ENCODE measurements around the gene TMEM163. TPM values are rescaled to one million over a fixed set of nuclear protein-coding genes. Genes with fewer than 3 reads are reported as not detected.

Gene TMEM163
- total and polyA plus RNA-seq, 2 experiments from 2014 or later, result 1.1 TPM

GRCh38 chr2:134599236-134599635, 119.6 kb downstream of the TMEM163 start:
- no peaks in the 10 kb centered on the region for H3K79me2 ChIP-seq
- H3K4me2 ChIP-seq, result no peak overlapping the region
- H3K27me3 ChIP-seq, result no peaks in the 10 kb centered on the region
- H3K9me3 ChIP-seq (ENCODE audit: low read depth), result no peaks in the 10 kb centered on the region
- H4K20me1 ChIP-seq (ENCODE audit: insufficient read depth, poor library complexity, severe bottlenecking), result no peaks in the 10 kb centered on the region
- no peaks in the 10 kb centered on the region for H3K36me3 ChIP-seq (replicated peaks; ENCODE audit: insufficient read depth, low read depth)
- no peak overlapping the region for H2AFZ ChIP-seq
- no peak for DNase-seq (ENCODE audit: low spot score)
- H3K4me3 ChIP-seq, result no peak overlapping the region
- no peak for TF ChIP-seq CTCF (IDR thresholded peaks at IDR 0.05; ENCODE audit: poor library complexity)
- H3K9me2 ChIP-seq (replicated peaks; ENCODE audit: insufficient read depth), result no peaks in the 10 kb centered on the region
- WGBS (ENCODE audit: low lambda C conversion rate, missing lambda C conversion rate), result 89% methylated on average over 3 of the region's 3 CpGs
- no peak overlapping the region for H3K27ac ChIP-seq
- no peaks in the 10 kb centered on the region for H3K4me1 ChIP-seq (ENCODE audit: insufficient read depth)

GRCh38 chr2:134594399-134594798, 124.4 kb downstream of the TMEM163 start:
- H3K27me3 ChIP-seq, result no peaks in the 10 kb centered on the region
- no peak for TF ChIP-seq EZH2phosphoT487 (IDR thresholded peaks at IDR 0.05; ENCODE audit: low read depth, severe bottlenecking, unreplicated experiment)
- no peak for TF ChIP-seq CTCF (IDR thresholded peaks at IDR 0.05; ENCODE audit: poor library complexity)
- TF ChIP-seq EZH2 (IDR thresholded peaks at IDR 0.05; ENCODE audit: borderline replicate concordance), result no peak
- no peak for DNase-seq (ENCODE audit: low spot score)
- H3K9me3 ChIP-seq (ENCODE audit: low read depth), result no peaks in the 10 kb centered on the region
- no peak overlapping the region for H2AFZ ChIP-seq
- H3K4me2 ChIP-seq, result no peak overlapping the region
- H3K36me3 ChIP-seq (replicated peaks; ENCODE audit: insufficient read depth, low read depth), result no peaks in the 10 kb centered on the region
- WGBS (ENCODE audit: low lambda C conversion rate, missing lambda C conversion rate), result 86% methylated on average over 6 of the region's 6 CpGs
- H3K4me1 ChIP-seq (ENCODE audit: insufficient read depth), result no peaks in the 10 kb centered on the region
- H3K4me3 ChIP-seq, result no peak overlapping the region
- H3K79me2 ChIP-seq, result no peaks in the 10 kb centered on the region
- no peaks in the 10 kb centered on the region for H4K20me1 ChIP-seq (ENCODE audit: insufficient read depth, poor library complexity, severe bottlenecking)
- no peaks in the 10 kb centered on the region for H3K9me2 ChIP-seq (replicated peaks; ENCODE audit: insufficient read depth)
- H3K27ac ChIP-seq, result no peak overlapping the region

- Histone ChIP-seq H3K4me1 (ENCODE audit: insufficient read depth) (peaks cover 5% of the 10 kb centered on the region), H3K9me2 (replicated peaks; ENCODE audit: insufficient read depth) (no peaks in the 10 kb centered on the region), H3K4me3 (no peak overlapping the region), H3K36me3 (replicated peaks; ENCODE audit: insufficient read depth, low read depth) (no peaks in the 10 kb centered on the region), H3K4me2 (no peak overlapping the region), H2AFZ (no peak overlapping the region), H3K27me3 (no peaks in the 10 kb centered on the region), H3K27ac (no peak overlapping the region), H4K20me1 (ENCODE audit: insufficient read depth, poor library complexity, severe bottlenecking) (no peaks in the 10 kb centered on the region), H3K79me2 (no peaks in the 10 kb centered on the region), H3K9me3 (ENCODE audit: low read depth) (no peaks in the 10 kb centered on the region)
- 86% methylated on average over 8 of the region's 8 CpGs for WGBS (ENCODE audit: low lambda C conversion rate, missing lambda C conversion rate)
- no peak for TF ChIP-seq EZH2 (IDR thresholded peaks at IDR 0.05; ENCODE audit: borderline replicate concordance)
- TF ChIP-seq EZH2phosphoT487 (IDR thresholded peaks at IDR 0.05; ENCODE audit: low read depth, severe bottlenecking, unreplicated experiment), result no peak
- TF ChIP-seq CTCF (IDR thresholded peaks at IDR 0.05; ENCODE audit: poor library complexity), result no peak
- DNase-seq (ENCODE audit: low spot score), result no peak
Measured at GRCh38 chr2:134593519-134593918, 125.3 kb downstream of the TMEM163 start.

GRCh38 chr2:134592377-134592776, 126.4 kb downstream of the TMEM163 start:
- Histone ChIP-seq H3K4me3 (no peak overlapping the region), H3K9me3 (ENCODE audit: low read depth) (no peaks in the 10 kb centered on the region), H3K4me1 (ENCODE audit: insufficient read depth) (peaks cover 5% of the 10 kb centered on the region), H2AFZ (no peak overlapping the region), H4K20me1 (ENCODE audit: insufficient read depth, poor library complexity, severe bottlenecking) (no peaks in the 10 kb centered on the region), H3K79me2 (no peaks in the 10 kb centered on the region), H3K36me3 (replicated peaks; ENCODE audit: insufficient read depth, low read depth) (no peaks in the 10 kb centered on the region), H3K4me2 (no peak overlapping the region), H3K27me3 (no peaks in the 10 kb centered on the region), H3K27ac (no peak overlapping the region), H3K9me2 (replicated peaks; ENCODE audit: insufficient read depth) (no peaks in the 10 kb centered on the region)
- no peak for DNase-seq (ENCODE audit: low spot score)
- TF ChIP-seq CTCF (IDR thresholded peaks at IDR 0.05; ENCODE audit: poor library complexity) (no peak), EZH2phosphoT487 (IDR thresholded peaks at IDR 0.05; ENCODE audit: low read depth, severe bottlenecking, unreplicated experiment) (no peak), EZH2 (IDR thresholded peaks at IDR 0.05; ENCODE audit: borderline replicate concordance) (no peak)
- 71% methylated on average over 1 of the region's 1 CpG for WGBS (ENCODE audit: low lambda C conversion rate, missing lambda C conversion rate)

All from hepatocyte (in vitro differentiated cells).